MM.1S (cell line): Measurements from ENCODE around the gene F3.

Experiments used
- DNase-seq: peaks from one replicate; pipeline ENCODE4 v3.0.0-alpha.2; 2015
- H2AFZ ChIP-seq: fragments of 300-600 bp; sonication (generic); 2 replicates; pipeline ENCODE4 v1.6.0; 2016; ENCODE audit warnings: antibody characterized with exemption, low read length
- H3F3A ChIP-seq: fragments of 300-600 bp; sonication (generic); 2 replicates; pipeline ENCODE4 v1.6.1; 2016; ENCODE audit warnings: mild to moderate bottlenecking, antibody characterized with exemption, low read length, moderate library complexity, mixed read lengths; ENCODE audit not compliant: insufficient read depth
- H3K27ac ChIP-seq: fragments of 300-600 bp; sonication (generic); 2 replicates; pipeline ENCODE4 v1.5.1; 2016; ENCODE audit warnings: mild to moderate bottlenecking, low read length
- H3K27me3 ChIP-seq: fragments of 300-600 bp; sonication (generic); replicated peaks from 2 replicates; pipeline ENCODE4 v1.6.0; 2016; ENCODE audit warnings: low read length; ENCODE audit not compliant: insufficient read depth
- H3K36me3 ChIP-seq: fragments of 300-600 bp; sonication (generic); replicated peaks from 2 replicates; pipeline ENCODE4 v1.6.1; 2016; ENCODE audit warnings: mild to moderate bottlenecking, low read length, mixed read lengths; ENCODE audit not compliant: insufficient read depth
- H3K4me1 ChIP-seq: fragments of 300-600 bp; sonication (generic); 2 replicates; pipeline ENCODE4 v1.6.1; 2016; ENCODE audit warnings: low read length, mixed read lengths
- H3K4me2 ChIP-seq: fragments of 300-600 bp; sonication (generic); 2 replicates; pipeline ENCODE4 v1.6.0; 2016; ENCODE audit warnings: low read depth, low read length
- H3K4me3 ChIP-seq: fragments of 300-600 bp; sonication (generic); 2 replicates; pipeline ENCODE4 v1.5.1; 2016; ENCODE audit warnings: low read length, mixed read lengths
- H3K79me2 ChIP-seq: fragments of 300-600 bp; sonication (generic); 2 replicates; pipeline ENCODE4 v1.6.1; 2016; ENCODE audit warnings: mixed run types, low read length, mixed read lengths
- H3K9ac ChIP-seq: fragments of 300-600 bp; sonication (generic); 2 replicates; pipeline ENCODE4 v1.6.1; 2016; ENCODE audit warnings: low read length, mixed read lengths
- H3K9me2 ChIP-seq: fragments of 300-600 bp; sonication (generic); replicated peaks from 2 replicates; pipeline ENCODE4 v1.6.1; 2016; ENCODE audit warnings: mild to moderate bottlenecking, low read length, mixed read lengths; ENCODE audit not compliant: insufficient read depth
- H3K9me3 ChIP-seq: fragments of 300-600 bp; sonication (generic); replicated peaks from 2 replicates; pipeline ENCODE4 v1.6.1; 2016; ENCODE audit warnings: mild to moderate bottlenecking, low read length, mixed read lengths; ENCODE audit not compliant: insufficient read depth
- H4K20me1 ChIP-seq: fragments of 300-600 bp; sonication (generic); 2 replicates; pipeline ENCODE4 v1.6.1; 2016; ENCODE audit warnings: mild to moderate bottlenecking, low read length, moderate library complexity, mixed read lengths; ENCODE audit not compliant: insufficient read depth
- EZH2 ChIP-seq: fragments of 300-600 bp; sonication (generic); optimal IDR thresholded peaks from 2 replicates; pipeline ENCODE3; 2017; ENCODE audit warnings: low read depth, mild to moderate bottlenecking, antibody characterized with exemption, low read length, mixed read lengths
- EZH2phosphoT487 ChIP-seq: fragments of 300-600 bp; sonication (generic); IDR thresholded peaks from 2 replicates; pipeline ENCODE4 v1.6.1; 2018; ENCODE audit warnings: antibody characterized with exemption, low read length
- TF ChIP-seq, protein P1 (sequence below): fragments of 300-600 bp; sonication (generic); IDR thresholded peaks from 2 replicates; pipeline ENCODE4 v1.5.1; 2016; ENCODE audit warnings: antibody characterized with exemption, low read length, mixed read lengths

F3 gene

DNA sequence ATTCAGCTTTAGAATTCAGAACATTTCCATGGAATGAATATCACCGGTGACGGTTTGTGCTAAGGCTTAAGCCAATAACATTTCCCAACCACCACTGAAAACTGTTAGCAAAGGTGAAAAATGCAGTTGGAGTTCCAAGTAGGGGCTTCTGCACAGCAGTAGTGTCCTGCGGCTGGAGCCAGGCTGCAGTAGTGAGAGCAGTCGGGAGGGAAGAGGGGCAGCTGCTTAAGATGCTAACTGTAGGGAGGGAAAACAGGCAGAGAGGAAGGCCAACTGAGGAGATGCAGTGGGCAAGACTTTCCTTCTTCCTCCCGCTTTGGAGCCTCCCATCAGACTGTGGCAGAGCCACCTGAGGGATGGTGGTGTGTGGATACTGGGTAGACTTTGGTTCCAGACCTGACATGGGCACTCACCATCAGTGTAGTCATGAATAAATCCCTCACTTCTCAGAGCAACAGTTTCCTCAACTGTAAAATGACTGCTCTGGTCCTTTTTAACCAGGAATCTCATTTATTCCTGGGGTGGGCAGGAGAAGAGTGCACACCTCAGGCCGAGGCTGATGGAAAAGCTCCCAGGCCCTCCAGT lies 3.2 kb downstream of the F3 start:
- no peaks in the 10 kb centered on the region for H4K20me1 ChIP-seq
- H3K9ac ChIP-seq = no peak overlapping the region
- H3K36me3 ChIP-seq = no peaks in the 10 kb centered on the region
- no peaks in the 10 kb centered on the region for H3K79me2 ChIP-seq
- TF ChIP-seq EZH2phosphoT487 (no peak), EZH2 (no peak)
- TF ChIP-seq, protein P1, sequence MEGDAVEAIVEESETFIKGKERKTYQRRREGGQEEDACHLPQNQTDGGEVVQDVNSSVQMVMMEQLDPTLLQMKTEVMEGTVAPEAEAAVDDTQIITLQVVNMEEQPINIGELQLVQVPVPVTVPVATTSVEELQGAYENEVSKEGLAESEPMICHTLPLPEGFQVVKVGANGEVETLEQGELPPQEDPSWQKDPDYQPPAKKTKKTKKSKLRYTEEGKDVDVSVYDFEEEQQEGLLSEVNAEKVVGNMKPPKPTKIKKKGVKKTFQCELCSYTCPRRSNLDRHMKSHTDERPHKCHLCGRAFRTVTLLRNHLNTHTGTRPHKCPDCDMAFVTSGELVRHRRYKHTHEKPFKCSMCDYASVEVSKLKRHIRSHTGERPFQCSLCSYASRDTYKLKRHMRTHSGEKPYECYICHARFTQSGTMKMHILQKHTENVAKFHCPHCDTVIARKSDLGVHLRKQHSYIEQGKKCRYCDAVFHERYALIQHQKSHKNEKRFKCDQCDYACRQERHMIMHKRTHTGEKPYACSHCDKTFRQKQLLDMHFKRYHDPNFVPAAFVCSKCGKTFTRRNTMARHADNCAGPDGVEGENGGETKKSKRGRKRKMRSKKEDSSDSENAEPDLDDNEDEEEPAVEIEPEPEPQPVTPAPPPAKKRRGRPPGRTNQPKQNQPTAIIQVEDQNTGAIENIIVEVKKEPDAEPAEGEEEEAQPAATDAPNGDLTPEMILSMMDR = no peak
- no peak overlapping the region for H3K4me2 ChIP-seq
- no peaks in the 10 kb centered on the region for H3K27me3 ChIP-seq
- H3F3A ChIP-seq = no peaks in the 10 kb centered on the region
- DNase-seq = no peak
- no peak overlapping the region for H3K4me3 ChIP-seq
- H3K27ac ChIP-seq = no peak overlapping the region
- no peak overlapping the region for H2AFZ ChIP-seq
- H3K9me2 ChIP-seq = no peaks in the 10 kb centered on the region
- no peaks in the 10 kb centered on the region for H3K9me3 ChIP-seq
- H3K4me1 ChIP-seq = no peaks in the 10 kb centered on the region

DNA sequence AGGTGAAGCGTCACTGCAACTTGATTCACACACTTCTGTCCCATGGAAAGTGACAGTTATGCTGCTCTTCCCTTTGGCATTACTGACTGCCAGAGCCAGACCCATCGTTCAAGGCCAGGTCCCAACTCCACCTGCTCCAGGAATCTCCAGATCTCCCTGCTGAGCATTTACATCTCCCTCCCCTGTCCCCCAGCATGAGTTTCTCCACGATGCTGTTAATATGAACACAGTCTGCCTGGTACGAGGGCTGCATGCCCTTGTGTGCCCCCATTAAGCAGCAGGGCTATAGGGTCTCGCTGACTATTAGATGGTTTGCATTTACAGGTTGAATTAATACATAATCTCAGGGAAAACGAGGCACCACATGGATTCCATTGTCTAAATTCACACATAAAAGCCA lies 4.3 kb downstream of the F3 start:
- Histone ChIP-seq H3K4me3 (no peak overlapping the region), H3K79me2 (no peaks in the 10 kb centered on the region), H3K9me2 (no peaks in the 10 kb centered on the region), H4K20me1 (no peaks in the 10 kb centered on the region), H3K36me3 (no peaks in the 10 kb centered on the region), H3K4me1 (no peaks in the 10 kb centered on the region), H3K9me3 (no peaks in the 10 kb centered on the region), H3K27me3 (no peaks in the 10 kb centered on the region), H3F3A (no peaks in the 10 kb centered on the region), H3K27ac (no peak overlapping the region), H3K9ac (no peak overlapping the region), H2AFZ (no peak overlapping the region), H3K4me2 (no peak overlapping the region)
- TF ChIP-seq, protein P1 = no peak
- TF ChIP-seq EZH2 = no peak
- TF ChIP-seq EZH2phosphoT487 = no peak
- no peak for DNase-seq

DNA sequence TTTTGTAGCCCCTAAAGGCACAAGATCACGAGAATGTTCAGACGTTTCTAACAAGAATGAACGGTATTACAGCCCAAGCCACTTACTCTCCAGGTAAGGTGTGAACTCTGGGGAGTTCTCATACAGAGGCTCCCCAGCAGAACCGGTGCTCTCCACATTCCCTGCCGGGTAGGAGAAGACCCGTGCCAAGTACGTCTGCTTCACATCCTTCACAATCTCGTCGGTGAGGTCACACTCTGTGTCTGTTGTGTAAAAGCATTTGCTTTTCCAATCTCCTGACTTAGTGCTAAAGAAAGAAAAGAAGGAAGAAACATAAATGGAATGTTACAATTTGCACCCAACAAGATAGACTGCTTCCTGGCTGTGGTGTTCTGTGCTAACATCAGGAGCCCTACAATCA lies 5.7 kb downstream of the F3 start:
- no peak for DNase-seq
- Histone ChIP-seq H3K4me1 (no peaks in the 10 kb centered on the region), H3K27me3 (no peaks in the 10 kb centered on the region), H3K9me2 (no peaks in the 10 kb centered on the region), H3K4me2 (no peak overlapping the region), H4K20me1 (no peaks in the 10 kb centered on the region), H3K9me3 (no peaks in the 10 kb centered on the region), H3K9ac (no peak overlapping the region), H3K27ac (no peak overlapping the region), H2AFZ (no peak overlapping the region), H3F3A (no peaks in the 10 kb centered on the region), H3K36me3 (no peaks in the 10 kb centered on the region), H3K79me2 (no peaks in the 10 kb centered on the region), H3K4me3 (no peak overlapping the region)
- TF ChIP-seq, protein P1 = no peak
- TF ChIP-seq EZH2 (no peak), EZH2phosphoT487 (no peak)
